Esophagus muscularis mucosa (tissue), 4 donors: ENCODE results near the gene SLCO2A1.

Source experiments
- CTCF ChIP-seq, 3 experiments: fragments of 200-600 bp in 2 of 3; fragments of 450-650 bp in 1 of 3; sonication (generic) in 2 of 3; IDR thresholded peaks; one replicate each; pipeline ENCODE4 v1.5.1; 2017 to 2019; ENCODE audit warnings: antibody characterized with exemption in 3 of 3, mild to moderate bottlenecking in 2 of 3, moderate library complexity in 1 of 3
- EP300 ChIP-seq: sonication (generic); formaldehyde crosslinking; IDR thresholded peaks from one replicate; pipeline ENCODE4 v1.6.1; 2017; ENCODE audit warnings: antibody characterized with exemption
- POLR2A ChIP-seq: fragments of 450-650 bp; IDR thresholded peaks from one replicate; pipeline ENCODE4 v1.6.1; 2017; ENCODE audit warnings: antibody characterized with exemption, moderate library complexity, mild to moderate bottlenecking, low read depth

- no peak for TF ChIP-seq CTCF (IDR thresholded peaks at IDR 0.05)
- no peak for TF ChIP-seq POLR2A
- TF ChIP-seq EP300, result no peak
These were observed 15.5 kb downstream of the SLCO2A1 start for GRCh38 chr3:134014270-134014669.
